Stomach (tissue), 4 donors: ENCODE measurements around the gene CREB5.

Source experiments
- CTCF ChIP-seq, 7 experiments: fragments of 450-650 bp in 4 of 7; fragments of 200-600 bp in 3 of 7; sonication (generic) in 3 of 7; IDR thresholded peaks; one replicate each; pipeline ENCODE4 v1.5.1; 2016 to 2019; ENCODE audit warnings: antibody characterized with exemption in 7 of 7, control low read depth in 2 of 7, mild to moderate bottlenecking in 1 of 7
- EP300 ChIP-seq: sonication (generic); formaldehyde crosslinking; IDR thresholded peaks from one replicate; pipeline ENCODE4 v1.6.1; 2017; ENCODE audit warnings: antibody characterized with exemption
- POLR2A ChIP-seq, 4 donors: fragments of 450-650 bp; IDR thresholded peaks; one replicate each; pipeline ENCODE4 v1.6.1; 2016; ENCODE audit warnings: antibody characterized with exemption in 4 of 4, control low read depth in 2 of 4, mild to moderate bottlenecking in 1 of 4, moderate library complexity in 1 of 4

GRCh38 chr7:28709748-28710147 is 297.4 kb downstream of the CREB5 start:
- TF ChIP-seq CTCF (IDR thresholded peaks at IDR 0.05) (no peak), POLR2A (IDR thresholded peaks at IDR 0.05) (no peak), EP300 (no peak)
